Measurements from ENCODE around the gene SUN5. TPM values are rescaled to one million over a fixed set of nuclear protein-coding genes. Genes with fewer than 3 reads are reported as not detected.

SUN5 gene
- total RNA-seq, 1 experiment from 2014 or later = not detected

DNA sequence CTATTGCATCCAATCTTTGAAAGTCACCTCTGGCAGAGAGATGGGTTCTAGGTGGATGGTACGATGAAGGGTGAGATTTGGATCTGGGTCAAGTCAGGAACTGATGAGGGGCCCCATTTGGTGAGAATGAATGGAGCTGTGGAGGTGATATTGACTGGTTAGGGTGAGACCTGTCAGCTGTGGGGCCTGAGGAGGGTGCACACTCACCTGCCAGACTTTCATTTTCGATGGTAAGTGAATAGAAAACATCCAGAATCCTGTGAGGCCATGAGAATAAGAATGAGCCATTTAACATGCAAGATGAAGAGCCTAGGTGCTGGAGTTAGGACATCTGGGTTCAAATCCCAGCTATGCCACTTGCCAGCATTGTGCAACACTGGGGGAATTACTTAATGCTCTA lies 6.8 kb downstream of the SUN5 start:
- H3K23ac ChIP-seq (ENCODE audit: insufficient read length, low read depth, low read length) = no peak overlapping the region
- H2BK15ac ChIP-seq (ENCODE audit: low read depth, low read length) = no peak overlapping the region
- H4K5ac ChIP-seq (ENCODE audit: insufficient read length, low read depth, low read length) = no peak overlapping the region
- WGBS (ENCODE audit: extremely low coverage, insufficient read length, low lambda C conversion rate) = no CpG with 5 or more reads among the region's 2 CpGs
- no peak overlapping the region for H3K27ac ChIP-seq (ENCODE audit: insufficient read length, low read depth, low read length)
- H3K14ac ChIP-seq (ENCODE audit: insufficient read depth, low read length) = no peak overlapping the region
- H3K27ac Mint-ChIP-seq = no peak overlapping the region
- H3K23me2 ChIP-seq (ENCODE audit: insufficient read length, low read depth, low read length, poor library complexity, severe bottlenecking) = no peaks in the 10 kb centered on the region
- no peak overlapping the region for H2AFZ ChIP-seq (ENCODE audit: low read length)
- no peak overlapping the region for H2BK5ac ChIP-seq (ENCODE audit: insufficient read length, low read length)
- H3T11ph ChIP-seq (ENCODE audit: low read length) = no peak overlapping the region
- H2BK12ac ChIP-seq (ENCODE audit: insufficient read length, low read depth, low read length) = no peak overlapping the region
- DNase-seq = no peak
- H3K4me1 ChIP-seq (ENCODE audit: insufficient read depth, low read length) = no peaks in the 10 kb centered on the region
- no peak overlapping the region for H3K56ac ChIP-seq (ENCODE audit: insufficient read length, low read depth, low read length)
- no peaks in the 10 kb centered on the region for H3K27me3 ChIP-seq (ENCODE audit: insufficient read depth, low read length)
- H3K9me3 ChIP-seq (ENCODE audit: control insufficient read depth, low read depth, low read length) = no peaks in the 10 kb centered on the region
- H3K18ac ChIP-seq (ENCODE audit: insufficient read length, low read depth, low read length) = no peak overlapping the region
- no peak overlapping the region for H2AK5ac ChIP-seq (ENCODE audit: insufficient read length, low read length)
- no peaks in the 10 kb centered on the region for H4K20me1 ChIP-seq (ENCODE audit: control insufficient read depth, insufficient read depth, insufficient read length)
- no peak overlapping the region for H3K4me3 Mint-ChIP-seq
- no peaks in the 10 kb centered on the region; a peak in 1 of 5 replicates for H3K9me3 Mint-ChIP-seq
- H3K4ac ChIP-seq (ENCODE audit: low read depth, low read length) = no peak overlapping the region
- no peak overlapping the region for H3K4me2 ChIP-seq (ENCODE audit: insufficient read depth, insufficient read length, low read length)
- no peak for TF ChIP-seq CTCF (conservative IDR thresholded peaks at IDR 0.05)
- no peak overlapping the region for H3K9ac ChIP-seq (ENCODE audit: extremely low read depth, insufficient read length, low read length)
- H4K8ac ChIP-seq (replicated peaks; ENCODE audit: insufficient read length, low read depth, low read length) = no peak overlapping the region
- no peaks in the 10 kb centered on the region for H3K36me3 Mint-ChIP-seq (ENCODE audit: insufficient read depth in 1 of 3, low read depth in 3 of 3)
- H3K79me1 ChIP-seq (ENCODE audit: insufficient read depth, low read depth, low read length, poor library complexity, severe bottlenecking) = no peaks in the 10 kb centered on the region
- no peak overlapping the region for H4K91ac ChIP-seq (ENCODE audit: insufficient read length, low read depth, low read length)
- H2BK20ac ChIP-seq (ENCODE audit: low read depth, low read length, poor library complexity, severe bottlenecking) = no peak overlapping the region
- no peaks in the 10 kb centered on the region for H3K79me2 ChIP-seq (ENCODE audit: insufficient read depth, low read length)
- H2BK120ac ChIP-seq (ENCODE audit: low read depth, low read length, poor library complexity, severe bottlenecking) = no peak overlapping the region
- peaks cover 9% of the 10 kb centered on the region for H3K27me3 Mint-ChIP-seq (ENCODE audit: low read depth)
- 0 out of 4 replicates have a peak, but pooled peaks cover 0 to 2% of the 10 kb centered on the region in 2 experiments for H3K4me1 Mint-ChIP-seq
